H1 (cell line): ENCODE measurements around the gene OSBPL2. TPM values are rescaled to one million over a fixed set of nuclear protein-coding genes. Genes with fewer than 3 reads are reported as not detected.

ENCODE experiments used
- CBX8 ChIP-seq: fragments of 300-800, 300-1000 bp; sonication (generic); IDR thresholded peaks from 2 replicates; pipeline ENCODE4 v1.7.1; 2016; ENCODE audit warnings: low read depth, low read length, borderline replicate concordance
- CHD2 ChIP-seq: IDR thresholded peaks from 2 replicates; pipeline ENCODE4 v1.6.1; 2012; ENCODE audit warnings: low read length, improper control_type of control experiment
- CHD7 ChIP-seq: fragments of 300-600 bp; sonication (generic); IDR thresholded peaks from 2 replicates; pipeline ENCODE4 v1.7.1; 2012; ENCODE audit warnings: low read length, moderate library complexity, mild to moderate bottlenecking, inconsistent platforms; ENCODE audit not compliant: insufficient replicate concordance
- CTCF ChIP-seq, 3 experiments: IDR thresholded peaks; 1 replicate in 2 of 3; 2 replicates in 1 of 3; pipeline versions ENCODE4 v1.5.1 to v1.6.1; 2011; ENCODE audit warnings: low read length in 3 of 3, mild to moderate bottlenecking in 3 of 3, inconsistent platforms in 2 of 3, low read depth in 1 of 3, moderate library complexity in 1 of 3; ENCODE audit not compliant: insufficient read depth in 1 of 3; ENCODE audit errors: control extremely low read depth in 1 of 3
- HDAC6 ChIP-seq: IDR thresholded peaks from one replicate; pipeline ENCODE4 v1.7.1; 2012; ENCODE audit warnings: low read depth, mild to moderate bottlenecking, inconsistent platforms, low read length, moderate library complexity
- KDM4A ChIP-seq: IDR thresholded peaks from one replicate; pipeline ENCODE4 v1.7.1; 2012; ENCODE audit warnings: low read depth, mild to moderate bottlenecking, moderate library complexity, low read length, inconsistent platforms; ENCODE audit not compliant: severe bottlenecking
- KDM5A ChIP-seq: fragments of 200-600 bp; IDR thresholded peaks from 2 replicates; pipeline ENCODE4 v1.7.1; 2012; ENCODE audit warnings: mild to moderate bottlenecking, low read length, inconsistent platforms, mixed read lengths
- PHF8 ChIP-seq: fragments of 200-600 bp; sonication (generic); conservative IDR thresholded peaks from 2 replicates; pipeline ENCODE4 v1.7.1; 2012; ENCODE audit warnings: low read depth, mild to moderate bottlenecking, inconsistent platforms, low read length, moderate library complexity
- SIX5 ChIP-seq: IDR thresholded peaks from 2 replicates; pipeline ENCODE4 v1.6.1; 2011; ENCODE audit warnings: mild to moderate bottlenecking, low read depth, low read length
- TBP ChIP-seq: IDR thresholded peaks from 2 replicates; pipeline ENCODE4 v1.6.1; 2011; ENCODE audit warnings: low read depth, low read length, improper control_type of control experiment
- polyA plus RNA-seq, 7 experiments: library from polyadenylated mRNA; depleted of rRNA in 3 of 7; stranded (reverse) in 5 of 7; unstranded in 2 of 7; fragments of >200 nt in 5 of 7; fragments of 200-250 nt in 2 of 7; gene quantifications; 1 replicate in 5 of 7; 2 replicates in 1 of 7; 4 replicates in 1 of 7; pipeline versions ENCODE4 v1.2.1 to v1.2.3, GENCODE V29; 2011 to 2013; ENCODE audit warnings: missing spikeins in 2 of 7, mixed read lengths in 2 of 7
- total RNA-seq: library from RNA; stranded (reverse); fragmentation: NEBNext Ultra II Directional; extraction: Animal tissue kit (Norgen Biotek cat#: 25700); gene quantifications from 2 replicates; pipeline ENCODE4 v1.2.1, GENCODE V29; 2021

The OSBPL2 gene
- total and polyA plus RNA-seq, 2 of the 8 experiments (the other 6 are each of a cell fraction or from before 2014, with no cell fraction given) = 11.7 to 42.4 TPM

- TF ChIP-seq CHD7 (no peak), KDM5A (no peak), PHF8 (no peak), CTCF (IDR thresholded peaks at IDR 0.05; ENCODE audit: control extremely low read depth in 1 of 3, insufficient read depth in 1 of 3, low read depth in 1 of 3, low read length in 3 of 3) (no peak), CHD2 (no peak), CBX8 (no peak), TBP (no peak), SIX5 (no peak), HDAC6 (no peak), KDM4A (no peak)
Observed at GRCh38 chr20:62263396-62263795, 25.1 kb downstream of the OSBPL2 start (continued).
